ENCODE measurements around the gene DAZAP1. TPM values are rescaled to one million over a fixed set of nuclear protein-coding genes. Genes with fewer than 3 reads are reported as not detected.

Gene DAZAP1
- polyA plus RNA-seq, 2 donors = 64.9 to 75.3 TPM

DNA sequence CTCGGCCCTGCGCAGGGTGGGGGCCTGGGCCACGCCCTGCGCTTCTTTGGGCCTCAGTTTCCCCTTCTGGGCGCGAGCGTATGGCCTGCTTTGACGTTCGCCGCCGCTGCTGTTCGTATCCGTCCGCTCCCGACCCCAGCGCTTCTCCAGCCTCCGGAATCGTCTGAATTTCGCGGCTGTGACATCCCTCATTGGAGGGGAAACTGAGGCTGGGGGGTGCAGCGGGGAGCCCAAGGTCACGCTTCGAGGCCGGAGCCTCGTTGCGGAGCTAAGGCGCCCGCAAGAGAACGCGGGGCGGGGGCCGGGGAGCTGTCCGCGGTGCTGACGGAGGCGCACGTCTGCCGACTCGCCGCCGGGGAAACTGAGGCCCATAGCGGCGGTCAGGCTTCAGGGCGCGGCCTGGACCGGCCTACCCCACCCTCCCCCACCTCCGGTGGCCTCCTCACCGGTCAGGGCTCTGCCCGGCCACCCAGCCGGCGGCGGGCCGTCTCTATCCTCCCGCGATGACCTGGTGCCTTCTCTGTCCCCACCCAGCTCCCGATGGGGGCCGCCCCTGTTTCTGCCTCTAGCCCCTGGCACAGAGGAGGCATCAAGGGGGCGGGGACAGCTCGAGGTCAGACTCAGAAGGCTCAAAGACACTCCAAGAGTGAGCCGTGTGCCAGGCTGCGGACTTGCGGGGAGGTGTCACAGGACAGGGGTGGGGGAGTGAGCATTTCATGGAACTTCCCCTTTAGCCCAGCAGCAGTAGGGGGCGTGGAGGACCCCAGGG is 39.5 kb downstream of the DAZAP1 start:
- 4 to 5% methylated on average over 45 to 63 of the region's 63 CpGs for WGBS, 2 donors
- peaks cover 3 to 4% of the 10 kb centered on the region in 2 donors for H3K36me3 ChIP-seq (ENCODE audit: control insufficient read depth in 2 of 2, insufficient read depth in 2 of 2, low read length in 1 of 2)
- peaks cover 3 to 31% of the 10 kb centered on the region in 2 donors for H3K27me3 ChIP-seq (ENCODE audit: control insufficient read depth in 1 of 2, insufficient read depth in 2 of 2, low read length in 2 of 2)
- H3K4me1 ChIP-seq (ENCODE audit: control insufficient read depth in 2 of 2, insufficient read depth in 2 of 2, low read length in 1 of 2) = peaks cover 0 to 6% of the 10 kb centered on the region in 2 donors
- H3K4me3 ChIP-seq (ENCODE audit: low read depth in 1 of 2, low read length in 2 of 2) = no peak overlapping the region
- no peak overlapping the region for H3K27ac ChIP-seq (ENCODE audit: low read depth in 2 of 2, low read length in 1 of 2)
- no peaks in the 10 kb centered on the region for H3K9me3 ChIP-seq (ENCODE audit: control insufficient read depth in 2 of 2, insufficient read depth in 1 of 2, low read depth in 1 of 2, low read length in 1 of 2)

GRCh38 chr19:1447504-1447903 is 40.1 kb downstream of the DAZAP1 start:
- H3K4me3 ChIP-seq (ENCODE audit: low read depth in 1 of 2, low read length in 2 of 2) = no peak overlapping the region
- H3K27me3 ChIP-seq (ENCODE audit: control insufficient read depth in 1 of 2, insufficient read depth in 2 of 2, low read length in 2 of 2) = peaks cover 3 to 36% of the 10 kb centered on the region in 2 donors

DNA sequence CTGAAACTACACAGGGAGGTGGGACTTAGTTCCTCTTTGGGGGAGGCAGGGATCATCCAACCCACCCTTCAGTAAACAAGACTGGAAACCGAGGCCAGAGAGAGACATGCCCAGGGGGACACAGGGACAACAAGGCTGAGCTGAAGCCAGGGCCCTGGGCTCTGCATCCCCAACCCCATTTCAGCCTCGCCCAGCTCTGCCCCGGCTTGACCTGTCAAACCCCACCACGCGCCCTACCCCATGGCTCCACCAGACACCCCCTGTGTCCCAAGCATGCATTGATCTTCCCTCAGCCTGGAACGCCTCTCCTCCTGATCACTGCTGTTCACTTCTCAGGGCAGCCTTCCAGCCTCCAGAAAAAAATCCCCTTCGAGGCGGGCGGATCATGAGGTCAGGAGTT is 40.6 kb downstream of the DAZAP1 start:
- Histone ChIP-seq H3K27me3 (ENCODE audit: control insufficient read depth in 1 of 2, insufficient read depth in 2 of 2, low read length in 2 of 2) (peaks cover 3 to 40% of the 10 kb centered on the region in 2 donors), H3K27ac (ENCODE audit: low read depth in 2 of 2, low read length in 1 of 2) (no peak overlapping the region), H3K36me3 (ENCODE audit: control insufficient read depth in 2 of 2, insufficient read depth in 2 of 2, low read length in 1 of 2) (no peaks in the 10 kb centered on the region), H3K4me3 (ENCODE audit: low read depth in 1 of 2, low read length in 2 of 2) (no peak overlapping the region), H3K4me1 (ENCODE audit: control insufficient read depth in 2 of 2, insufficient read depth in 2 of 2, low read length in 1 of 2) (peaks cover 1 to 14% of the 10 kb centered on the region in 2 donors), H3K9me3 (ENCODE audit: control insufficient read depth in 2 of 2, insufficient read depth in 1 of 2, low read depth in 1 of 2, low read length in 1 of 2) (no peaks in the 10 kb centered on the region)
- WGBS, 2 donors = 69 to 76% methylated on average over 9 of the region's 9 CpGs

More at GRCh38 chr19:1447504-1447903, 40.1 kb downstream of the DAZAP1 start:
- 11 to 25% methylated on average over 4 of the region's 4 CpGs for WGBS, 2 donors
- Histone ChIP-seq H3K9me3 (ENCODE audit: control insufficient read depth in 2 of 2, insufficient read depth in 1 of 2, low read depth in 1 of 2, low read length in 1 of 2) (no peaks in the 10 kb centered on the region), H3K4me1 (ENCODE audit: control insufficient read depth in 2 of 2, insufficient read depth in 2 of 2, low read length in 1 of 2) (peaks cover 0 to 11% of the 10 kb centered on the region in 2 donors), H3K36me3 (ENCODE audit: control insufficient read depth in 2 of 2, insufficient read depth in 2 of 2, low read length in 1 of 2) (no peaks in the 10 kb centered on the region), H3K27ac (ENCODE audit: low read depth in 2 of 2, low read length in 1 of 2) (no peak overlapping the region)

DNA sequence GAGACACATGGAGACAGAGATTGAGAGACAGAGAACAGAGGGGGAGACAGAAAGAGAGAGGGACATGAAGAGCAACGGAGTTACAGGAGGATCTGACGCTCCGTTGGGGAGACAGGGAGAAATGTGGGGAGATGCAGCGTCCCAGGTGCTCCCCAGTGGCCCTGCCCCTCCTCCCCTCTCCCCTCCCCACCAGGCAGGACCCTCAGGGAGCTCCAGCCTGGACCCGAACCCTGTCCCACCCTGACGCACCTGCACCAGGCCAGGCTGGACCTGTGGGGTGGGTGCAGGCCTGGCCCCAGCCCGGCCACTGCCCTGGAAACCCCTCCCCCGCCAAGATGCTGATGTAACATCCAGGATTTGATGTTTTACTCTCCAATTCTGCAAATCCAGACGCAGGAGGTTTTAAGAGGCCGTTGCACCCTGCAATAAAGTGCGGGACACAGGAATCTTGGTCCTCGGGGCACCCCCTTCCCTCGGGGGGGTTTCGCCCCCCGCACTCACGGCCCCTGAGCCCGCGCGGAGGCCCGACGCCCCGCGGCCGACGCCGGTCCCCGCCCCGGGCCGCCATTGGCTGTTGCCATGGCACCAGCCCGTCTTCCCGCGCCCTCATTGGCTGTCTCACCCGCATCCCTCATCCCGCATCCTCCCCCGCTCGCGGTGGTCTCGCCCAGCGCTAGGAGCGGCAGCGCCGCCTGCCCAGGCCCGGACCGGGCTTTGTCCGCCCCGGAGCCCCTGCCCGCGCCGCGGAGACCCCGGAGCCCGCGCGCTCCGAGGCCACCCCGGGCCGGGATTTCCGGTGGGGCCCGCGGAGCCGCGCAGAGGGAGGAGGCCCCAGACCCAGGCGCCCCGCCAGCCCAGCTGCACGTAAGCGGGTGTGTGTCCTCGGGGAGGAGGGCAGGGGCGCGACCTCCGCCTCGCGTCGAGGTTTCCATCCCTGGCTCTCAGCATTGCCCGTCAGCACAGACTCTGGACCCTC is 42.4 kb downstream of the DAZAP1 start, which contains the start of gene APC2:
Gene APC2, plus strand, starts transcription at position 655 of the 976 bp plus-strand sequence. CDS start 2,881 bp downstream, outside the sequence.
- H3K27me3 ChIP-seq (ENCODE audit: control insufficient read depth in 1 of 2, insufficient read depth in 2 of 2, low read length in 2 of 2) = peaks cover 3 to 48% of the 10 kb centered on the region in 2 donors
- H3K4me1 ChIP-seq (ENCODE audit: control insufficient read depth in 2 of 2, insufficient read depth in 2 of 2, low read length in 1 of 2) = peaks cover 5 to 23% of the 10 kb centered on the region in 2 donors
- H3K27ac ChIP-seq (ENCODE audit: low read depth in 2 of 2, low read length in 1 of 2) = no peak within 1 kb of the TSS
- WGBS, 2 donors = 4 to 5% methylated on average over 68 to 74 of the region's 74 CpGs
- H3K9me3 ChIP-seq (ENCODE audit: control insufficient read depth in 2 of 2, insufficient read depth in 1 of 2, low read depth in 1 of 2, low read length in 1 of 2) = peaks cover 0 to 3% of the 10 kb centered on the region in 2 donors
- H3K4me3 ChIP-seq (ENCODE audit: low read depth in 1 of 2, low read length in 2 of 2) = no peak within 1 kb of the TSS
- no peaks in the 10 kb centered on the region for H3K36me3 ChIP-seq (ENCODE audit: control insufficient read depth in 2 of 2, insufficient read depth in 2 of 2, low read length in 1 of 2)

DNA sequence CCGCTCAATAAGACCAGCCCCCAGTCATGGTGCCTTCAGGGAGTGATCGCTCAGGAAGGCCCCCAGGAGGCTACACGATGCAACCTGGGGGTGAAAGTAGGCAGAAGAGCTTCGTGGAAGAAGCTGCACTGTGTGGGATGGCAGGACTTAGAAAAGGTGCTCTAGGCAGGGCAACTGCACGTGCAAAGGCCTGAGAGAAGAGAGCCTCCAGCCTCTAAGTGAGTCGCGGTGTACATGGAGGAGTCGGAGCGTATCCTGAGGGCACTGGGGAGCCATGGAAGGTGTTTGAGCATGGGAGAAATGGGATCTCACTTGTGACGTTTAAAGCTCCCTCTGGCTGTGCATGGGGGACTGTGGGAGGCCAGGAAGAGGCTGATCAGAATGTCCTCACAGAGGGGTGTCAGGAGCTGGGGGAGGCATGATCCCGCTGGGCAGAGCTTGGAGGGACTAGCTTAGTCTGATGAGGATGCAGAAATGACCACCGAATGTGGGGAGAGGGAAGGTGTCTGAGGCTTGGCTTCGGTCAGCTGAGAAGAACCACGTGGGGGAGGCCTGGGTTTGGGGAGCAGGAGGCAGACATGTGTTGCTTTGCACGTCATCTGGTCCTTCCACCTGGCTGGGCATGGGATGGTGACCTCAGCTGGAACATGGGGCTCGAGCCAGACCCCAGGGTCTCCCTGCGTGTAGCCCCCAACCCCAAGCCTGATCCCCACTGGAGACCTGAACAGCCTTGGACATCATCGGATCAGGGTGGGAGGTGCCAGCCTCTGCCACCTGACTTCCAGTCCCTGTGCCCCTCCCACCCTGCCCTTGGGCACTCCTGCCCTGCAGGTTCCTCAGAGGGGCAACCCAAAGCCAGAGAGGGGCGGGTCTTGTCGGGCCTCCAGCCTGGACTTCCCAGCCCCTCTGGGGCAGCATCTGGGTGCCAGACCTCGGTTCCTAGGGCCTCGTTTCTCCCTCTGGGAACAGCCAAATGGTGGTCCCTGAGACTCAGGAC is 43.6 kb downstream of the DAZAP1 start:
- Histone ChIP-seq H3K36me3 (ENCODE audit: control insufficient read depth in 2 of 2, insufficient read depth in 2 of 2, low read length in 1 of 2) (no peaks in the 10 kb centered on the region), H3K4me3 (ENCODE audit: low read depth in 1 of 2, low read length in 2 of 2) (no peak overlapping the region), H3K27me3 (ENCODE audit: control insufficient read depth in 1 of 2, insufficient read depth in 2 of 2, low read length in 2 of 2) (peaks cover 3 to 53% of the 10 kb centered on the region in 2 donors), H3K9me3 (ENCODE audit: control insufficient read depth in 2 of 2, insufficient read depth in 1 of 2, low read depth in 1 of 2, low read length in 1 of 2) (peaks cover 0 to 9% of the 10 kb centered on the region in 2 donors), H3K27ac (ENCODE audit: low read depth in 2 of 2, low read length in 1 of 2) (no peak overlapping the region), H3K4me1 (ENCODE audit: control insufficient read depth in 2 of 2, insufficient read depth in 2 of 2, low read length in 1 of 2) (peaks cover 5 to 33% of the 10 kb centered on the region in 2 donors)
- 49 to 51% methylated on average over 22 of the region's 22 CpGs for WGBS, 2 donors

DNA sequence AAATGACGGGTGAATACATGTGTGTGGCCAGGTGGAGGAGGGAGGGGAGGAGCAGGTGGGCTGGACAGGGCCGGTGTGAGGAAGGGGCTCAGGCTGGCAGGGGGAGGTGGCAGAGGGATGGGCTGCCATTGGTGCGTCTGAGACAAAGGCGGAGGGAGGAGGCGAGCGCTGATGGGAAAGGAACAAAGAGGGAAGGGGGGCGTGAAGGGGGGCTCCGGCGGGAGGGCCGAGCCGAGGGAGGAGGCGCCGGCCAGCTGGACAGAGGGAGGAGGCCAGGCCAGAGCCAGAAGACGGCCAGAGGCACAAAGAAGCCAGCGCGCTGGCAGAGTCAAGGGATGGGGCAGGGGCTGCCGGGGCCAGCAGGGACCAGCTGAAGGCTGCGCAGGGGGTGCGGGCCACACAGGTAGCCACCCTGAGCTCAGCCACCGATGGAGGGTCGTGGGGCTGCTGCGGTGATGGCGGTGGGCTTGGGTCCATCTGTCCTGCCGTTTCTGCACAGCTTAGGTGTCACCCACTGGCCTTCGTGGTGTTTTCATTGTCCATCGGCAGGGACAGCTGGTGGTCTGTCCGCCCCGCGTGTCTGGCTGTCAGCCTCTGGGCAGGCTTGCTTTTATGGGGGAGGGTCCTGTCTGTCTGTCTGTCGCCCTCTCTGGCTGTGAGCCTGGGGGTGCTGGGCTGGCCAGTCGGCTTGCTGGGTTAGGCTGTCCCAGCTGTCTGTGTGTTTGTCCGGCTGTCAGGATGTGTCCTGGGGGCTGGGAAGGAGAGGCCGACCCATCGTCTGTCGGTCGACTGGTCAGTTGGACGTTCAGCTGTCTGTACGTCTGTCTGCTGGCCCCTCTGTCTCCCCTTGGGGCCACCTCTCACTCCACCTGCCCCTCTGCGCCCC is 44.8 kb downstream of the DAZAP1 start:
- no peak overlapping the region for H3K4me3 ChIP-seq (ENCODE audit: low read depth in 1 of 2, low read length in 2 of 2)
- H3K4me1 ChIP-seq (ENCODE audit: control insufficient read depth in 2 of 2, insufficient read depth in 2 of 2, low read length in 1 of 2) = peaks cover 5 to 34% of the 10 kb centered on the region in 2 donors
- WGBS, 2 donors = 26 to 32% methylated on average over 33 to 39 of the region's 39 CpGs
- peaks cover 0 to 9% of the 10 kb centered on the region in 2 donors for H3K9me3 ChIP-seq (ENCODE audit: control insufficient read depth in 2 of 2, insufficient read depth in 1 of 2, low read depth in 1 of 2, low read length in 1 of 2)
- H3K36me3 ChIP-seq (ENCODE audit: control insufficient read depth in 2 of 2, insufficient read depth in 2 of 2, low read length in 1 of 2) = no peaks in the 10 kb centered on the region
- no peak overlapping the region for H3K27ac ChIP-seq (ENCODE audit: low read depth in 2 of 2, low read length in 1 of 2)
- H3K27me3 ChIP-seq (ENCODE audit: control insufficient read depth in 1 of 2, insufficient read depth in 2 of 2, low read length in 2 of 2) = peaks cover 3 to 55% of the 10 kb centered on the region in 2 donors

DNA sequence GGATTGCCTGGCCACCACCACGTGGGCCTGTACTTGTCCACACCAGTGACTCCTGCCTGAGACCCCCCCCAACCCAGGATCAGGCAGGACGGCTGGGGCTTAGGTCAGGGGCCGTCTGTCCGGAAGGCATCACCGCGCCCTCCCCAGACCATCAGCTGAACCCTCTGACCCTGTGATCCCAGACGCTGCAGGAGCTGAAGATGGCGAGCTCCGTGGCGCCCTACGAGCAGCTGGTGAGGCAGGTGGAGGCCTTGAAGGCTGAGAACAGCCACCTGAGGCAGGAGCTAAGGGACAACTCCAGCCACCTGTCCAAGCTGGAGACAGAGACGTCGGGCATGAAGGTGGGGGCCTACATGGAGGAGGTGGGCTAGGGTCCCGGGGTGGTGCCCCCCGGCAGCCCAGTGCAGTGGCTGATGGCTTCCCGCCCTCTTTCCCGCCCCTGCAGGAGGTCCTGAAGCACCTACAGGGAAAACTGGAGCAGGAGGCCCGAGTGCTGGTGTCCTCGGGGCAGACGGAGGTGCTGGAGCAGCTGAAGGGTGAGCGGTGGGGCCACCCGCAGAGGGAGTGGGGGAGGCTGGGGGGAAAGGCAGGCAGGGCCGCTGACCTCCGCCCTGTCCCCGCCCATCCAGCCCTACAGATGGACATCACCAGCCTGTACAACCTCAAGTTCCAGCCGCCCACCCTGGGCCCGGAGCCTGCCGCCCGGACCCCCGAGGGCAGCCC is 45.6 kb downstream of the DAZAP1 start:
- Histone ChIP-seq H3K27me3 (ENCODE audit: control insufficient read depth in 1 of 2, insufficient read depth in 2 of 2, low read length in 2 of 2) (peaks cover under 1 to 54% of the 10 kb centered on the region in 2 donors), H3K36me3 (ENCODE audit: control insufficient read depth in 2 of 2, insufficient read depth in 2 of 2, low read length in 1 of 2) (no peaks in the 10 kb centered on the region), H3K4me3 (ENCODE audit: low read depth in 1 of 2, low read length in 2 of 2) (no peak overlapping the region), H3K9me3 (ENCODE audit: control insufficient read depth in 2 of 2, insufficient read depth in 1 of 2, low read depth in 1 of 2, low read length in 1 of 2) (peaks cover 0 to 9% of the 10 kb centered on the region in 2 donors), H3K4me1 (ENCODE audit: control insufficient read depth in 2 of 2, insufficient read depth in 2 of 2, low read length in 1 of 2) (peaks cover 5 to 35% of the 10 kb centered on the region in 2 donors), H3K27ac (ENCODE audit: low read depth in 2 of 2, low read length in 1 of 2) (no peak overlapping the region)
- 39 to 46% methylated on average over 30 of the region's 30 CpGs for WGBS, 2 donors
